ENCODE measurements around the gene PHF3. TPM values are rescaled to one million over a fixed set of nuclear protein-coding genes. Genes with fewer than 3 reads are reported as not detected.
"Not testable (repeated sequence)": the region's sequence is repeated elsewhere in the genome, so short reads cannot be mapped to it uniquely, and the experiment has no call there.

The PHF3 gene
- total RNA-seq, 5 donors from 2014 or later (not counting 1 experiment from before 2014, with no cell fraction given) = 78.5 to 110 (median 93.3) TPM

DNA sequence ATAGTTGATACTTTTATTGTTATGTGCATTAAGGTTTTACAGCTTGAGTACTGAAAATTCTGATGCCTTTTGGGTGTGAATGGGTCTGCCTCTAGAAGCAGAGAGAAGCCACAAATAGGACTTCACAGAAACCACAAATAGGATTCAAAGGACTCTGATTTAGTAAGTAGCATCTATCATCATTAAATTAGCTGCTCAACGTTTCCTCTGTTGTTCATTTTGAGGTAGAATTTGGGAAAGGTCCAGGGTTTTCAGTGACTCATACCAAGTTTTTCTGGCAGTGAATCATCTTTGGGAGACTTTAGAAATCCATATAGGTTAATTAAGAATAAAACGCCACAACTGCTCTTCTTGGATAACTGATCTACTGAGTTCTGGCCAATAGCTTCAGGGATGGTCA is 105.1 kb downstream of the PHF3 start:
- H3K4me3 Mint-ChIP-seq = no peak overlapping the region
- Histone ChIP-seq H3K9me3 (no peaks in the 10 kb centered on the region), H3K27ac (ENCODE audit: low read length) (no peak overlapping the region), H3K4me1 (ENCODE audit: control insufficient read depth in 1 of 2, extremely low read depth in 1 of 2, insufficient read depth in 2 of 2, low read length in 2 of 2) (no peaks in the 10 kb centered on the region), H3K27me3 (replicated peaks in 1 of 2; ENCODE audit: control insufficient read depth in 2 of 2, extremely low read depth in 1 of 2, insufficient read depth in 2 of 2, low read length in 1 of 2) (no peaks in the 10 kb centered on the region), H3K36me3 (ENCODE audit: control insufficient read depth in 2 of 2, extremely low read depth in 1 of 2, insufficient read depth in 1 of 2, low read length in 1 of 2) (no peaks in the 10 kb centered on the region), H3K4me3 (ENCODE audit: control insufficient read depth in 1 of 2, extremely low read depth in 1 of 2, low read length in 1 of 2) (no peak overlapping the region)
- H3K36me3 Mint-ChIP-seq = no peaks in the 10 kb centered on the region
- peaks cover 1 to 5% (median 2%) of the 10 kb centered on the region in 3 donors for H3K9me3 Mint-ChIP-seq
- CTCF ChIA-PET = no interaction called here
- peaks cover 3 to 5% (median 5%) of the 10 kb centered on the region in 3 donors for H3K4me1 Mint-ChIP-seq
- WGBS (ENCODE audit: insufficient coverage) = no CpG with 5 or more reads among the region's 2 CpGs
- H3K27ac Mint-ChIP-seq = no peak overlapping the region
- H3K27me3 Mint-ChIP-seq = no peaks in the 10 kb centered on the region
- ATAC-seq (replicated peaks in 1 of 4) = no peak
- no peak for DNase-seq
- POLR2A ChIA-PET = interaction anchor here in 1 of 2 donors (0.6 to 0.7 kb wide), 2 partner anchors 111 to 607 kb away, joined by 3 read pairs; no protein-coding TSS in a partner anchor

DNA sequence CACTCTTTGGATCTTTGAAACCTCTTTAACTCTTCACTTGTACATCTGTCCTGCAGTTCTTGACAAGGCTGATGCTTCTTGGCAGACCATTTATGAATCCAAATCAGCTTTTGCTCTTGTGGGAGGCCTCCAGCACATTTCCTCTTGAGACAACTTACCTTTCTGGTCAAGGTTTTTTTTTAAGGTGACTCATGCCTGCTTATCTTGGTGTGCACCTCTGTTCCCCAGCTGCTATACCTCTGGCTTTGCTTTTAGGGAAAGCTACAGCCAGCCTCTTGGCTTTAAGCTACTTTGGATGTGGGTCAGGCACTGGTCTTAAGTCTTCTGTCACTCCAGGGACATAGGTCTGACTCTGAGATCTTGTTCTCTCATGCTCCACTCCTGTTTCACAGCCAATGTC is 106.5 kb downstream of the PHF3 start:
- Histone ChIP-seq H3K9me3 (no peaks in the 10 kb centered on the region), H3K4me1 (ENCODE audit: control insufficient read depth in 1 of 2, extremely low read depth in 1 of 2, insufficient read depth in 2 of 2, low read length in 2 of 2) (no peaks in the 10 kb centered on the region), H3K27ac (ENCODE audit: low read length) (no peak overlapping the region), H3K36me3 (ENCODE audit: control insufficient read depth in 2 of 2, extremely low read depth in 1 of 2, insufficient read depth in 1 of 2, low read length in 1 of 2) (no peaks in the 10 kb centered on the region), H3K27me3 (replicated peaks in 1 of 2; ENCODE audit: control insufficient read depth in 2 of 2, extremely low read depth in 1 of 2, insufficient read depth in 2 of 2, low read length in 1 of 2) (no peaks in the 10 kb centered on the region), H3K4me3 (ENCODE audit: control insufficient read depth in 1 of 2, extremely low read depth in 1 of 2, low read length in 1 of 2) (no peak overlapping the region)
- peaks cover 3 to 5% (median 5%) of the 10 kb centered on the region in 3 donors for H3K4me1 Mint-ChIP-seq
- POLR2A ChIA-PET = no interaction called here
- no peak overlapping the region for H3K4me3 Mint-ChIP-seq
- H3K27me3 Mint-ChIP-seq = peaks cover 0 to 3% of the 10 kb centered on the region in 2 donors
- CTCF ChIA-PET = no interaction called here
- ATAC-seq (replicated peaks in 1 of 4) (no peak), DNase-seq (no peak)
- H3K36me3 Mint-ChIP-seq = peaks cover 4% of the 10 kb centered on the region
- peaks cover 0 to 9% (median 3%) of the 10 kb centered on the region in 3 donors for H3K9me3 Mint-ChIP-seq
- no peak overlapping the region for H3K27ac Mint-ChIP-seq

DNA sequence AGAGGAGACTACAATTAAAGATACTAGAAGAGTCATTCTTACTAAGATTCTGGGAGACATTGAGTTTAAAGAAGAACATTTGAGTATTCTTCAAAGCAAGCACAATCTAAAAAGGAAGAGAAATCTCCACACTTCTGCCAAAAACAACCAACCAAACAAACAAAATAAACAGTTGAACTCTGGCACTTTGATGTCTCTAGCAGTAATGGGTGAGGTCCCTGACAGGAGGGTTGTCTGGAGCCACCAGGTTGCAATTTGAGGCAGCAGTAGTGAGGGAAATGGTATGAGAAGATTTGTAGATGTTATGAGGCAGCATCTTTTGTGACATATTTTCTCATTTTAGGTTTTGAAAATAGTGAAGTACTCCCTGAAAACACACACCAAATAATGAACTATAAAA is 108.1 kb downstream of the PHF3 start:
- ChIA-PET CTCF (no interaction called here), POLR2A (no interaction called here)
- Histone ChIP-seq H3K9me3 (no peaks in the 10 kb centered on the region), H3K27ac (ENCODE audit: low read length) (no peak overlapping the region), H3K4me3 (ENCODE audit: control insufficient read depth in 1 of 2, extremely low read depth in 1 of 2, low read length in 1 of 2) (no peak overlapping the region), H3K27me3 (replicated peaks in 1 of 2; ENCODE audit: control insufficient read depth in 2 of 2, extremely low read depth in 1 of 2, insufficient read depth in 2 of 2, low read length in 1 of 2) (no peaks in the 10 kb centered on the region), H3K36me3 (ENCODE audit: control insufficient read depth in 2 of 2, extremely low read depth in 1 of 2, insufficient read depth in 1 of 2, low read length in 1 of 2) (no peaks in the 10 kb centered on the region), H3K4me1 (ENCODE audit: control insufficient read depth in 1 of 2, extremely low read depth in 1 of 2, insufficient read depth in 2 of 2, low read length in 2 of 2) (no peaks in the 10 kb centered on the region)
- ATAC-seq (replicated peaks in 1 of 4) (no peak), DNase-seq (no peak)
- Mint-ChIP-seq H3K4me1 (peaks cover 3 to 5% (median 5%) of the 10 kb centered on the region in 3 donors), H3K9me3 (peaks cover 0 to 17% (median 7%) of the 10 kb centered on the region in 3 donors), H3K27me3 (peaks cover 8 to 10% of the 10 kb centered on the region in 2 donors), H3K4me3 (no peak overlapping the region), H3K36me3 (peaks cover 20% of the 10 kb centered on the region), H3K27ac (no peak overlapping the region)

DNA sequence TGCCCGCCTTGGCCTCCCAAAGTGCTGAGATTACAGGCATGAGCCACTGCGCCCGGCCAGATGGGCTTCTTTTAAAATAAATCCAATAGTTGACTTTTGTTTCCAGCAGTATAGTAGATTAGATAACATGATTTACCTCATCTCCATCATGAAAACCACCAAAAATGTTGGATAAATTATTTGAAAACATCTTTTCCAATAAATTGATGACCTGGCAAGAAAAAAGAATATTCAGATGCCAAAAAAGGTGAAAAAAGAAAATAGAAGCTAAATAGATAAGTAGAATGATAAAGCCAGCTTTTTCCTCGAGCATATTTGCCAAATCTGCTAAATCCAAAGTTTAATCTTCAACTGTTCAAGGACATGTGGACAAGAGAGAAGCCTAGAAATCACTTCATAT is 109.2 kb downstream of the PHF3 start:
- ChIA-PET POLR2A (no interaction called here), CTCF (interaction anchor here in 1 of 2 donors (0.6 kb wide), 1 partner anchor 127 kb away, joined by 3 read pairs; no protein-coding TSS in a partner anchor)
- H3K27ac Mint-ChIP-seq = no peak overlapping the region
- no peak for ATAC-seq (replicated peaks in 1 of 4)
- H3K27ac ChIP-seq (ENCODE audit: low read length) = no peak overlapping the region
- no peaks in the 10 kb centered on the region for H3K36me3 ChIP-seq (ENCODE audit: control insufficient read depth in 2 of 2, extremely low read depth in 1 of 2, insufficient read depth in 1 of 2, low read length in 1 of 2)
- no peaks in the 10 kb centered on the region for H3K4me1 ChIP-seq (ENCODE audit: control insufficient read depth in 1 of 2, extremely low read depth in 1 of 2, insufficient read depth in 2 of 2, low read length in 2 of 2)
- 100% methylated on average over 1 of the region's 4 CpGs for WGBS (ENCODE audit: insufficient coverage)
- peaks cover 8 to 10% of the 10 kb centered on the region in 2 donors for H3K27me3 Mint-ChIP-seq
- no peak for DNase-seq
- H3K9me3 ChIP-seq = no peaks in the 10 kb centered on the region
- peaks cover 3 to 5% (median 5%) of the 10 kb centered on the region in 3 donors for H3K4me1 Mint-ChIP-seq
- H3K4me3 ChIP-seq (ENCODE audit: control insufficient read depth in 1 of 2, extremely low read depth in 1 of 2, low read length in 1 of 2) = no peak overlapping the region
- H3K27me3 ChIP-seq (replicated peaks in 1 of 2; ENCODE audit: control insufficient read depth in 2 of 2, extremely low read depth in 1 of 2, insufficient read depth in 2 of 2, low read length in 1 of 2) = no peaks in the 10 kb centered on the region
- peaks cover 27% of the 10 kb centered on the region for H3K36me3 Mint-ChIP-seq
- H3K4me3 Mint-ChIP-seq = no peak overlapping the region
- H3K9me3 Mint-ChIP-seq = peaks cover 0 to 14% (median 7%) of the 10 kb centered on the region in 3 donors

DNA sequence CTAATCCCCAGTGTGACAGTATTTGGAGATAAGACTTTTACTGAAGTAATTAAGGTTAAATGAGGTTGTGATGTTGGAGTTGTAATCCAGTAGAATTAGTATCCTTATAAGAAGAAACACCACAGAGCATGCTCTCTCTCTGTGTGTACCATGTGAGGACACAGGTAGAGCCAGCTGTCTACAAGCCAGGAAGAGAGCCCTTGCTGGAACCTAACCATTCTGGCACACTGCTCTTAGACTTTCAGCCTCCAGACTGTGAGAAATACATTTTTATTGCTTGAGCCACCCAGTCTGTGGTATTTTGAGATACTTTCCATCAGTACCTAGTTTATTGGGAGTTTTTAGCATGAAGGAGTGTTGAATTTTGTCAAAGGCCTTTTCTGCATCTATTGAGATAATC is 110.2 kb downstream of the PHF3 start:
- H3K27ac ChIP-seq (ENCODE audit: low read length) = no peak overlapping the region
- H3K4me1 Mint-ChIP-seq = no peaks in the 10 kb centered on the region
- H3K9me3 Mint-ChIP-seq = peaks cover 0 to 14% (median 7%) of the 10 kb centered on the region in 3 donors
- no peak overlapping the region for H3K4me3 Mint-ChIP-seq
- no peaks in the 10 kb centered on the region for H3K4me1 ChIP-seq (ENCODE audit: control insufficient read depth in 1 of 2, extremely low read depth in 1 of 2, insufficient read depth in 2 of 2, low read length in 2 of 2)
- CTCF ChIA-PET = no interaction called here
- H3K4me3 ChIP-seq (ENCODE audit: control insufficient read depth in 1 of 2, extremely low read depth in 1 of 2, low read length in 1 of 2) = no peak overlapping the region
- no peaks in the 10 kb centered on the region for H3K36me3 ChIP-seq (ENCODE audit: control insufficient read depth in 2 of 2, extremely low read depth in 1 of 2, insufficient read depth in 1 of 2, low read length in 1 of 2)
- no peaks in the 10 kb centered on the region for H3K9me3 ChIP-seq
- no peak overlapping the region for H3K27ac Mint-ChIP-seq
- peaks cover 8 to 10% of the 10 kb centered on the region in 2 donors for H3K27me3 Mint-ChIP-seq
- H3K36me3 Mint-ChIP-seq = peaks cover 35% of the 10 kb centered on the region
- DNase-seq (no peak), ATAC-seq (replicated peaks in 1 of 4) (no peak)
- no peaks in the 10 kb centered on the region for H3K27me3 ChIP-seq (replicated peaks in 1 of 2; ENCODE audit: control insufficient read depth in 2 of 2, extremely low read depth in 1 of 2, insufficient read depth in 2 of 2, low read length in 1 of 2)
- POLR2A ChIA-PET = no interaction called here

DNA sequence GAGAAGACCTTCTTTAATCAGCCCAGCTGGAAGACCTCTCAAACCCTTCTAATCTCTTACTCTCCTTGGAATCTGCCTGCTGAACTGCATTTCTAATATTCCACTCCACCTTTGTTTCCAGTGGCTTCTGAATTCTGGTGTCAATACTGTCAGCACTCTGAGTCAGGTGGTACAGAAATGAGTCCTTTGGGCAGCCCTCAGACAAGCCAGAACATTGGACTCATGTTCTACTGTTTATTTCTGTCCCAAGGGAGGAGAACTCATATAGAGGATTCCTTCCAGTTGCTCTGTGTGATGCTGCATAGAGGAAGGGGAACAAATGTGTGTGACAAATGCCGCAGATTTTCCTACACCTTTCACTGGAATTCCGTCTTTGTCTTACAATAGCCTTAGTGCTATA is 114.8 kb downstream of the PHF3 start:
- WGBS (ENCODE audit: insufficient coverage) = no CpG with 5 or more reads among the region's 2 CpGs
- peaks cover 52% of the 10 kb centered on the region for H3K36me3 Mint-ChIP-seq
- no peaks in the 10 kb centered on the region for H3K36me3 ChIP-seq (ENCODE audit: control insufficient read depth in 2 of 2, extremely low read depth in 1 of 2, insufficient read depth in 1 of 2, low read length in 1 of 2)
- no peak overlapping the region for H3K27ac Mint-ChIP-seq
- peaks cover 0 to 15% (median 7%) of the 10 kb centered on the region in 3 donors for H3K9me3 Mint-ChIP-seq
- no peak overlapping the region for H3K27ac ChIP-seq (ENCODE audit: low read length)
- no peak for DNase-seq
- no peak overlapping the region for H3K4me3 Mint-ChIP-seq
- ChIA-PET CTCF (no interaction called here), POLR2A (no interaction called here)
- no peaks in the 10 kb centered on the region for H3K27me3 ChIP-seq (replicated peaks in 1 of 2; ENCODE audit: control insufficient read depth in 2 of 2, extremely low read depth in 1 of 2, insufficient read depth in 2 of 2, low read length in 1 of 2)
- H3K4me1 ChIP-seq (ENCODE audit: control insufficient read depth in 1 of 2, extremely low read depth in 1 of 2, insufficient read depth in 2 of 2, low read length in 2 of 2) = no peaks in the 10 kb centered on the region
- H3K9me3 ChIP-seq = no peaks in the 10 kb centered on the region
- no peak overlapping the region for H3K4me3 ChIP-seq (ENCODE audit: control insufficient read depth in 1 of 2, extremely low read depth in 1 of 2, low read length in 1 of 2)
- no peak for ATAC-seq (replicated peaks in 1 of 4)
- peaks cover 8 to 10% of the 10 kb centered on the region in 2 donors for H3K27me3 Mint-ChIP-seq
- H3K4me1 Mint-ChIP-seq = no peaks in the 10 kb centered on the region

DNA sequence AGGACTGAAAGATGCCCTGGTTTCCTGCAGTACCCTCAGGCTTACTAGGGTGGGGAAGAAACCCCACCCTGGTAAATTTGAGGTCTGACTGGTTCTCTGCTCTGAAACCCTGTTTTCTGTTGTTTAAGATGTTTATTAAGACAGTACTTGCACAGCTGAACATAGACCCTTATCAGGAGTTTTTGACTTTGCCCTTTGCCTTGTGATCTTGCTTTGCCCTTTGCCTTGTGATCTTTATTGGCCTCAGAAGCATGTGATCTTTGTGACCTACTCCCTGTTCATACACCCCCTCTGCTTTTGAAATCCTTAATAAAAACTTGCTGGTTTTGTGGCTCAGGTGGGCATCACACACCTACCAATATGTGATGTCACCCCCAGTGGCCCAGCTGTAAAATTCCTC is 121.7 kb downstream of the PHF3 start:
- H3K27me3 Mint-ChIP-seq; H3K27ac Mint-ChIP-seq; H3K27me3 ChIP-seq (replicated peaks in 1 of 2; ENCODE audit: control insufficient read depth in 2 of 2, extremely low read depth in 1 of 2, insufficient read depth in 2 of 2, low read length in 1 of 2); H3K4me1 Mint-ChIP-seq; DNase-seq; ATAC-seq (replicated peaks in 1 of 4); H3K9me3 ChIP-seq; H3K36me3 ChIP-seq (ENCODE audit: control insufficient read depth in 2 of 2, extremely low read depth in 1 of 2, insufficient read depth in 1 of 2, low read length in 1 of 2); H3K4me1 ChIP-seq (ENCODE audit: control insufficient read depth in 1 of 2, extremely low read depth in 1 of 2, insufficient read depth in 2 of 2, low read length in 2 of 2); POLR2A ChIA-PET; CTCF ChIA-PET; H3K27ac ChIP-seq (ENCODE audit: low read length); H3K4me3 ChIP-seq (ENCODE audit: control insufficient read depth in 1 of 2, extremely low read depth in 1 of 2, low read length in 1 of 2); H3K4me3 Mint-ChIP-seq: not testable (repeated sequence)
- peaks cover 0 to 22% (median 5%) of the 10 kb centered on the region in 3 donors for H3K9me3 Mint-ChIP-seq
- peaks cover 32% of the 10 kb centered on the region for H3K36me3 Mint-ChIP-seq

All from T-cell (primary cell).